T-helper 1 cell (primary cell): ENCODE measurements around the gene DAZAP1.
"Not testable (repeated sequence)": the region's sequence is repeated elsewhere in the genome, so short reads cannot be mapped to it uniquely, and the experiment has no call there.

ENCODE experiments used
- DNase-seq, 5 donors: peaks; one replicate each; pipeline ENCODE4 v3.0.0-alpha.2; 2012 to 2020

Gene DAZAP1

GRCh38 chr19:1426736-1427135 is 19.4 kb downstream of the DAZAP1 start:
- no peak for DNase-seq

GRCh38 chr19:1427221-1427920 is 20.0 kb downstream of the DAZAP1 start:
- DNase-seq, result no peak

- DNase-seq, result no peak
These were observed 21.5 kb downstream of the DAZAP1 start for GRCh38 chr19:1428738-1429391.

- no peak for DNase-seq
These were observed 22.4 kb downstream of the DAZAP1 start for GRCh38 chr19:1429750-1430149.

GRCh38 chr19:1430246-1430645 is 22.9 kb downstream of the DAZAP1 start:
- DNase-seq, result no peak

GRCh38 chr19:1431759-1432506 is 24.5 kb downstream of the DAZAP1 start:
- no peak for DNase-seq

GRCh38 chr19:1432507-1432887 is 25.1 kb downstream of the DAZAP1 start:
- DNase-seq, result no peak

- no peak for DNase-seq
These were observed 26.0 kb downstream of the DAZAP1 start for GRCh38 chr19:1433119-1434039.

- DNase-seq, result no peak
These were observed 26.6 kb downstream of the DAZAP1 start for GRCh38 chr19:1434040-1434366.

- no peak for DNase-seq
These were observed 27.2 kb downstream of the DAZAP1 start for GRCh38 chr19:1434577-1435060.

GRCh38 chr19:1435378-1435989 is 28.1 kb downstream of the DAZAP1 start:
- no peak for DNase-seq

GRCh38 chr19:1437609-1438008 is 30.2 kb downstream of the DAZAP1 start:
- no peak for DNase-seq

- peak; percentile 93 to 97 (median 94) for DNase-seq
These were observed 30.9 kb downstream of the DAZAP1 start, which contains the start of gene RPS15 for GRCh38 chr19:1438035-1438932. Gene RPS15 (plus strand): TSS chr19:1438396. CDS start chr19:1438426, 30 bp downstream.

- no peak for DNase-seq
These were observed 31.6 kb downstream of the DAZAP1 start for GRCh38 chr19:1438933-1439354.

GRCh38 chr19:1439525-1440417 is 32.4 kb downstream of the DAZAP1 start:
- not testable (repeated sequence) for DNase-seq

GRCh38 chr19:1440418-1440801 is 33.0 kb downstream of the DAZAP1 start:
- DNase-seq, result no peak

- DNase-seq, result no peak
These were observed 33.6 kb downstream of the DAZAP1 start for GRCh38 chr19:1441022-1441426.

GRCh38 chr19:1441677-1442438 is 34.5 kb downstream of the DAZAP1 start:
- DNase-seq, result no peak
